GM21526 (cell line): ENCODE data around the gene HRH1.

ENCODE experiments used
- ATAC-seq: cut with Tn5 transposase; IDR thresholded peaks from one replicate; pipeline ENCODE4 v1.9.1; 2021; ENCODE audit warnings: moderate library complexity; ENCODE audit not compliant: unreplicated experiment, low FRiP score

Gene HRH1

GRCh38 chr3:11272906-11273574, 118.7 kb downstream of the HRH1 start:
- ATAC-seq: no peak

- no peak for ATAC-seq
Measured at GRCh38 chr3:11273891-11274291, 119.6 kb downstream of the HRH1 start.

- ATAC-seq: no peak
Measured at GRCh38 chr3:11274566-11275142, 120.4 kb downstream of the HRH1 start.

- ATAC-seq: no peak
Measured at GRCh38 chr3:11275926-11276325, 121.6 kb downstream of the HRH1 start.

GRCh38 chr3:11276901-11277300, 122.6 kb downstream of the HRH1 start:
- no peak for ATAC-seq

- ATAC-seq: no peak
Measured at GRCh38 chr3:11282250-11283138, 128.2 kb downstream of the HRH1 start.

- no peak for ATAC-seq
Measured at GRCh38 chr3:11283139-11283475, 128.8 kb downstream of the HRH1 start.

- ATAC-seq: no peak
Measured at GRCh38 chr3:11284011-11284410, 129.7 kb downstream of the HRH1 start.

- no peak for ATAC-seq
Measured at GRCh38 chr3:11285471-11285870, 131.2 kb downstream of the HRH1 start.

GRCh38 chr3:11287404-11287803, 133.1 kb downstream of the HRH1 start:
- ATAC-seq: no peak

GRCh38 chr3:11288021-11288491, 133.8 kb downstream of the HRH1 start:
- no peak for ATAC-seq

- peak; percentile 61 for ATAC-seq
Measured at GRCh38 chr3:11288786-11289637, 134.7 kb downstream of the HRH1 start.

GRCh38 chr3:11289864-11290263, 135.6 kb downstream of the HRH1 start:
- ATAC-seq: no peak

GRCh38 chr3:11290743-11291680, 136.7 kb downstream of the HRH1 start:
- ATAC-seq: no peak

GRCh38 chr3:11291808-11292207, 137.5 kb downstream of the HRH1 start:
- ATAC-seq: no peak

- ATAC-seq: no peak
Measured at GRCh38 chr3:11297126-11297525, 142.8 kb downstream of the HRH1 start.

GRCh38 chr3:11300970-11301369, 146.7 kb downstream of the HRH1 start:
- peak; percentile 65 for ATAC-seq

GRCh38 chr3:11302444-11302843, 148.2 kb downstream of the HRH1 start:
- ATAC-seq: no peak

GRCh38 chr3:11304175-11304574, 149.9 kb downstream of the HRH1 start:
- no peak for ATAC-seq

GRCh38 chr3:11305509-11305908, 151.2 kb downstream of the HRH1 start:
- no peak for ATAC-seq
